ENCODE measurements around the gene ANKFN1.
A peak's percentile ranks its signal among the peaks of the same experiment; 100 is the strongest.
"Not testable (repeated sequence)": the region's sequence is repeated elsewhere in the genome, so short reads cannot be mapped to it uniquely, and the experiment has no call there.

Gene ANKFN1

DNA sequence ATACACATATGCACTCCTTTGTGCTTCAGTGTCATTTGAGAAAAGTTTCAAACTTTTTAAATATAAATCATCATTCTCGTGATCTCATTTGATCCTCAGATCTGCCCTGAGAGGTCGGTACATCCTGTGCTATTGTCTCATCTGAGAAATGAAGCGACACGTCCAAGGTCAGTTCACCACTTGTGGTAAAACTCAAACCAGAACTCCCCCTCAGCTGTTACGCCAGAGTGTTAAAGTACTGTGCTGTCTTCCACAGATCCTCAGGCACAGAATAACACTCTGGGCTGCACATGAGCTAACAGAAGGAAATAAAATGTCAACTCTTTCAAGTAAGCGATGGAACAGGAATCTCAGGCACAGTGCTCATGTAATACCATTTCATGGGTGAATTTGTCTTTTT, 31.4 kb downstream of the ANKFN1 start:
- DNase-seq (ENCODE audit: low read depth): no peak

DNA sequence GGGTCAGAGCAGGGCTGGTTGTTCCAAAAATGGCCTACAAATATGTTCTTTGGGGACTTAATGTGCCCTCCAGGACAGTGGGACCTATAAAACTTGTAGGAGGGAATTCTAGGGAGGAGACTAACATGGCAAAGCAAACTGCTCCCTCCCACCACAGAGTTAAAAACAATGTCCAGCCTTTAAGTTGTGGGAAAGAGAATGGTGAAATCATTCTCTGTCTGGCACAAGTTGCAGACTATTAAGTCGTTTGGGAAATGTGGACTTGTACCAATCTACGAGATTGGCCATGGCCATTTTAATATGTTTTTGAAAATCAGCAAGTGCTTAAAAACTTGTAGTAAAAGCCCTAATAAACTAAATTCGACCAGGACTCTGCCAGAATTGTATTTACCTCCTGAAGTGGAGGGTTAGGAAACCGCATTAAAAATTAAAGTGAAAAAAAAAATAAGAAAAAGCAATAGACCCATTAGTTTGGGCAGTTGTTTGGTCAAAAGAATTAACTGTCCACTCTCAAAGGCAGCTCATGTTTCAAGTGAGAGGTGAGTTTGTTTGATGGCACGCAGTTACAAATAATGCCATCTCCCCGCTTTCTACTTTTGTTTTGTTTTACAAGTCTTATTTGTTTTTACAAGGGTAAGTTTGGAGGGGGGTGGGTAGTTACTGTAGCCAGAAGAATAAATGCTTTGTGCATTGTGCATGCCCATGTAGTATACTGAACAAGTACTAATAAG, 32.4 kb downstream of the ANKFN1 start:
- DNase-seq (ENCODE audit: low read depth): peak; percentile 72

DNA sequence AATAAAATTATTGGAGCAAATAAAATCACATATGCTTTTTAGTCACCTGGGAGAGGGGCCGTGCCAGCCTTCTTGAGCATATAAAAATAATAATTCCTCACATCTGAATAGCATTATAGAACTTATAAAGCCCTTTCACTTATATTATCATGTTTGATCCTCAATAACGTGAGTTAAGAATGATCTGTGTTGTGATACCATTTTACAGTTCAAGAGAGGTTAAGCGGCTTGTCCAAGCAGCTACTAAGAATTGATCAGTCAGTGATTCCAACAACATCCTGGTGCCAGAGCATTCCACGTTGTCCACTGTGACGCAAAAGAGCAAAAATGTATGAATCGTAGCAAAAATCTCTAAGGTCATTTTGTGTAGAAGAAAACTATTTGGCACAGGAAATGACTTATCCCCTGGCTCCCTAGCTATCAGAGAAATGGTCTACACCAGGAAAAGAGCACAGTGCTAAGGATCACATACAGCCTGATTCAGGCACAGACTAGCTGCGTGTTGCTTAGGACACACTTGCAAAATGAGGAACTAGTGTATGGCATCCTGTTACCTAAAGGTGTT, 33.0 kb downstream of the ANKFN1 start:
- DNase-seq (ENCODE audit: low read depth): peak; percentile 98

DNA sequence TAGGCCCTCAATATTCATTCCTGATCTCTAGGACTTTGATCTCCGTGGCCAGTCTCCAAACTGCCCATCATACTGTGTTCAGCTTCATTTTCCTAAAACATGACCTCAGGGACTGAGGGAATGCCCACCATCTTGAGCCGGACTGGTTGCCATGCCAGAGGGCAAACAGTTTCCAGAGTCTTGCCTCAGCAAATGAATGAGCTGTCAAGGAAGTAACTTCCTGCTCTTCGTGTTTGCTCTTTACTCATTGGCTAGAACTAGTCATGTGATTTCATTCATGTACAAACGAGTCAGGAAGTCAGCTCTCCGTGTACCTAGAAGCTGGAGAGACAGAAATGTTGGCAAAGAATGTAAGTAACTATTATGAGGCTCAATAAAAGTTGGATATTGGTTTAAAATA, 50.2 kb downstream of the ANKFN1 start:
- DNase-seq (ENCODE audit: low read depth): peak; percentile 33

DNA sequence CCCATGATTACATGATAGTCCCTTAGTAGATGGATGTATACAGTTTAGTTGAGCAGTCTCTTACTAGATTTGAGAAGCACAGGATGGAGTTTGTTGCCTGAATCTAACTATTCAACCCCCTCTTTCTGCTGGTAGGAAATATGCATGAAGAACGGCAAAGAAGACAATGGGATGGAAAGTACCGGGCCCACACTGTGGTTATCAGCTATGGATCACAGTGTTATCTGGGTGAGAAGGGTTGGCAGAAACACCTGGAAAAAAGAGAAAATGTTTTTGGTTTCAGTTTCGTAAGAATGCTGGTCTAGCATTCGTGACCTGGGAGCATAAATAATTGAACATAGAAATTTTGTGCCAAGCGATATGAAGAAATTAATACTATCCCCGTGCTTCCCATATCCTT, 53.1 kb downstream of the ANKFN1 start:
- DNase-seq (ENCODE audit: low read depth): no peak

DNA sequence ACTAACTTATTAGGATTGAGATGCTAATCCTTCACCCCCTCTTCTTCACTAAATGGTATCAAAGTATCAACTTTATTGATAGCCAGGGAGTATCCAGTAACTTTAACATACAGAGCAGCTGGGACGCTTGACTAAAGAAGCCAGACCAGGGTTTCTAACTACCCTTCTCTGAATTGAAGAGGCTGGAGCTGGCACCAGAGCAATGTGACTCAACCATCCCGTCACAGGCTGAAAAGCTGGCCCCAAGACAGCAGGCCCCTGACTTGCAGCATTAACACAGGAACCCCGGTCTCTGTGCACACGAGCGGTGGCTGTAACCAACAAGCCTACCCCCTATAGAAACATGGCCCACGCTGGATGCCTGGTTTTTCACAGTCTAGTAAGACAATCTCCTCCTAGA, 59.8 kb downstream of the ANKFN1 start:
- no peak for DNase-seq (ENCODE audit: low read depth)

DNA sequence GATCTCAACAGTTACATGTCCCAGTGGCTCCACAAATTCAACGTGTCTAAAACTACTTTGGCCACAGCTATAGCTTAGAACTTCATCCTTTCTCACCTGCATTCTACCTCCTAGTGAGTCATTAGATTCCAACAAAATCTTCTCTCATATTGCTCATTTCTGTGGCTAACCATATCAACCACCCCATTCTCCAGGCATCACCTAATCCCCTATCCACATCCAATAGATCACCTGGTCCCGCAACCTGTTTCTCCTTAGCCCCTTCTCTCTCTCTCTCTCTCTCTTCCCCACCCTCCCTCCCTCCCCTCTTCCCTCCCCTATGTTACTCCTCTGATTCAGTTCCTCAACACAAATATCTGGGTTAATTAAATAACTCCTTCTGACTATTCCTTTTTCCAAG, 64.6 kb downstream of the ANKFN1 start:
- no peak for DNase-seq (ENCODE audit: low read depth)

DNA sequence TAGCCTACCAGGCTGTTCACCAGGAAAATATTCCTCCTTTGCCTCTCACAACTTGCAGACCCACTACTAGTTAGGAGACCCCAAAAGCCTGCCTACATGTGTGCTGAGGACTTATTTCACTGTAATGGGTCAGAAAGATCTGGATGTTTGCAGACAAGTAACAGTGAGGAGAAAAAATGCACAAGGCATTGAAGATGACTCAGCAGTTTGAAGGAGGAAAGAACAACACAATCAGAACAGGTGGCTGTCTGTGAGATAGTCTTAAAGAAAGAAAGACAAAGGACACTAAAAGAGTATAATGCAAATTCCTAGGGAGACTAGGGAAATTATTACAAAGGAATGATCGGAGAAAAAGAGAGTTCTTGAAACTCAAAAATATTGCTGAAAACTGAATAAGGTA, 69.0 kb downstream of the ANKFN1 start:
- no peak for DNase-seq (ENCODE audit: low read depth)

DNA sequence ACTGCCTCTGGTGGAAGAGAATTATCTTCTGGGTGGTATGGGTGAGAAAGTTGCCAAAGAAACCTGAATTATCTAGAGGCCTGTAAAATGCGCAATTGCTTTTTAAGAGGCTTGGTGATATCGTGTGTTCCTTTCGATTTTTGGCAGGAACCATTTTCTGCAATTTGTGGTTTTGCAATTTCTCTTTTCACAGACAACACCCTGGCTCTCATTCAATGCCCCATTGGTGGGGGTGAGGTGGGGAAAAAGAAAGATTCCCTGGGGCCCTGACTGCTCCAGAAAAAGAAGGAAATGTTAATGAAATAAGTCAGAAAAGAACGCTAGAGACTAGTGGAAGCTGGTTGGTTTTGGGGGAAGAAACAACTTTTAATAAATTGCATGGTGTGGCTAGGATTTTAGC, 77.4 kb downstream of the ANKFN1 start:
- DNase-seq (ENCODE audit: low read depth): no peak

DNA sequence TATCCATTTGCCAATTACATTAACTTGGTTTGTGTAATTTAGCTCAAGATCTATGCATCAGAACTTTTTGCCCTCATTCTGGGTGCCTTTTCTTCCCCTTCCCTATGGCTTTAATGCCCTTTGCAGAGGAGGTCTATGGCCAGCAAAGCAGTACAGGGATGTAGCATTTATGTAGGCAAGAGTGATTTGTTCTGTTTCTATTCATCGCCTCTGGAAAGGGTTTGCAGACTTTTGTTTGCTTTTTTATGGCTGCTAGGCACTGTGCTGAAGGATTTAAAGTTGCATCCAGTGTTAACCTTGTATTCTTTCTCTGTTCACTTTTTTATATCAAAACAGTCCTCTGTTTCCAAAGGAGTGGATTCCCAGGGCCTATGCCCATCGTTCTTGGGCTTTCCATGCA, 78.0 kb downstream of the ANKFN1 start:
- no peak for DNase-seq (ENCODE audit: low read depth)

DNA sequence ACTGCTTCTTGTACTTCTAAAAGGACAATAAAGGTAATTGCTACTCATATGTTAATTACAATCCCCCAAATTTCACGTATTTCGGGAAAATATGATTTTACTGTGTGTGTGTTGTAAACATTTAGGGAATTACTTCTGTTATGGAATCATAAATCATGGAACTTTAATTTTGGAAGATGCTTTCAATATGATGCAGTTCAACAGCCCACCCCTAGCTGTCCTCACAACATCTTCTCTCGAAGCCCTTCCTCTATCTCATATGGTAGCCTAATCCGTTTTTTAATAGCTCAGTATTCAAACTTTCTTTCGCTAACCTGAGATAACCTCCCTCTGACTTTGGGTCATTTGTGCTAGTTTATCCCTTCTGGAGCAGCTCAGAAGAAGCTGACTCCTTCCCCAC, 78.4 kb downstream of the ANKFN1 start:
- DNase-seq (ENCODE audit: low read depth): peak; percentile 9

DNA sequence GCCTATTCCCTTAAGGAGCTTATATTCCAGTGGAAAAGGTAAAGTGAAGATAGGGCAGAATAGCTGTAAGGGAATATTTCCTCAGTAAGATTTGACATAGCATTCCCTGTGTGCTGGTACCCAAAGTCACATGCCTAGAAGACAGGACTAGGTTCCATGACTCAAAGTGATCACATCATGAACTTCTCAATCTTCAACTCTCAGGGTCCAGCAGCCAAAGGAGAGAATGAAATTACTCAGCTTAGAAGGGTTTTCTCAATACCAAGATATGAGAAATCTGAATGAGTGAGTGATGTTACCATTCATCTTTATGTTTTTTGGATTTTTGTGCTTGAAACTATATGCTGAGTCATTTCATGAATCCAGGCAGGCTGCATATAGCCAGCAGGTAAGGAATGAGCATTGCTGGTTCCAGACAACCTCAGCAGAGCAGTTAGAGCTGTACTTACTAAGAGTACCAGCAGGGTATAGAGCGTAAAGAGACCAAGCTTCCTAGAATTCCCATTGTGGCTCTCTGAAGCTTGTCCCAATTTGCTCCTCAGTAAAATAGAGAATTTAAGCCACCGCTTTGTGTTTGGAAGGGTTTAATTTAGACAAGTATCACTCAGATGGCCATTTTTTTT, 91.1 kb downstream of the ANKFN1 start:
- no peak for DNase-seq (ENCODE audit: low read depth)

DNA sequence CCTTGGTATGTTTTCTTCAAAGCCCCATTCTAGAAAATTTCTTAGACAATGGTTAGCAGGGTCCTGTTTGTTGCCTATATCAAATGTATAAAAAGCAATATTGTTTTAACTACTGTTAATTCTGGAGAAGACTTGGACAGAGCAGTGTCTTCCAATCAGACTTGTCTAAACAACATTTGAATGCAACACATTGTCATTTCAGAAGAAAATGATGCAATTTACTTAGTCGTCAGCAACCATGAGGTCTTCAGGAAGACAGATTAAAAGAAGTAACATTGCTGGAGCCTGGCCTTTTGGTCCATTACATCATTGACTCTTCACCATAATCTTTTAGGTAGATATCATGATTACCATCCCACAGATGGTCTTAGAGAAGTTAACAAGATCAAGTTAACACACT, 94.5 kb downstream of the ANKFN1 start:
- DNase-seq (ENCODE audit: low read depth): no peak

DNA sequence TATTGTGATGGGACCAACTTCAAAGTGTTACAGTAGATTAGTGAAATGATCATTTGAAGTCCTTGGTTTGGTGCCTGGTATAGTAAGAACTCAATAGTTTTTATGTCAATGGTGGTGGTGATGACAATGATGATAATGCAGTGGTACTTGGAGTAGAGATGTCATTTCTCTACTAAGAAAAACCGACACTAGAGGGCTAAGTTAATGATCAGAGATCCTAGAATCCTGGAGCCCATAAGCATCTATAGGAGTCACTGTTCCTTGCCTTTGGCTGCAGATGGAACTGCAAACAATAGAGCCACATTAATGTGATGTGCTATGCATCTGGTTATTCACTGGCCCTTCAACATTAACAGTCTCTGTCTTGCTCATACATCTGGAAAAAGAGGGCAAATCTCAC, 103.8 kb downstream of the ANKFN1 start:
- DNase-seq (ENCODE audit: low read depth): peak; percentile 26

DNA sequence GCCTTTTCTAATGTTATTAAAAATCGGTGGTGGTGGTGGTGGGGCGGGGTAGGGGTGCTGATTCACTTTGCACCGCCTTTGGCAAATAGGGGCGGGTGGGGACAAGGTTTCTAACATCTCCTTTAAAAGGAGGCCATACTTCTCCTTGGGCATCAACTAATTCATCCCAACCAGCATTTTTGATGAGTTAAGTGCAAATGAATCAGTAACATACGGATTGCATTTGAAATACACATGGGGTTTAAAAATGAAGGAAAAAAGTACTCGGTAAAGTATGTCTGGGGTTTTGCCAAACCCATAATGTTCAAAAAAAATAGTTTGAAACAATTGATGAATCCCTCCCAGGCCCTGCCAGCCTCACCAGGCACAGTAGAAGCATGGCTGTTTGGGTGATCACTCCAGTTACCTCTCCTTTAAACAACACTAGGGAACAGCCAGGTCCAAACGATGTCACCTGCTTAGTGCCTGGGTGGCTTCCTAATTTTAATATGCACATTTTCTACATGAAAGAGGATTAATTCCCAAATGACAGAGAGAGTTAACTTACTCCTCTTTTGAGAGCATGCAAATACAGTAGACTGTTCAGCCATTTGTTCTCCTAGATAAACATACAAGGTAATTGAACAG, 107.2 kb downstream of the ANKFN1 start:
- DNase-seq (ENCODE audit: low read depth): no peak

DNA sequence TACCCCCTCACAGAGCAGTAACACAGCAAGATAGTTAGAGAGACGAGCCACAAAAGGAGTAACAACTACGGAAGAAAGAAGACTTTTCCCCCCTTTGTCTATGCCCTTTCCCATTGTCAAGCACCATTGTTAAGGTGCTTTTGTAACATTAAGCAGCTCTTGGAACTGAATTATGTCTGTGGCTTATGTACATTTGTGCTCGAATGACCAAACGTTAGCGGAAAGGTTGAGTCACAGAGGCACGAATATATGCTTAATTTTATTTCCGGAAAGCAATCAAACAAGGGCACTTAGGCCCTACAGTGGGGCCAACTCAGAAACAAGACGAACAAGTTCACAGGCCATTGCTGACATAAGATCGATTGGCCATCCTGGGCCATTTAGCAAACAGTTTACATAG, 109.5 kb downstream of the ANKFN1 start:
- no peak for DNase-seq (ENCODE audit: low read depth)

DNA sequence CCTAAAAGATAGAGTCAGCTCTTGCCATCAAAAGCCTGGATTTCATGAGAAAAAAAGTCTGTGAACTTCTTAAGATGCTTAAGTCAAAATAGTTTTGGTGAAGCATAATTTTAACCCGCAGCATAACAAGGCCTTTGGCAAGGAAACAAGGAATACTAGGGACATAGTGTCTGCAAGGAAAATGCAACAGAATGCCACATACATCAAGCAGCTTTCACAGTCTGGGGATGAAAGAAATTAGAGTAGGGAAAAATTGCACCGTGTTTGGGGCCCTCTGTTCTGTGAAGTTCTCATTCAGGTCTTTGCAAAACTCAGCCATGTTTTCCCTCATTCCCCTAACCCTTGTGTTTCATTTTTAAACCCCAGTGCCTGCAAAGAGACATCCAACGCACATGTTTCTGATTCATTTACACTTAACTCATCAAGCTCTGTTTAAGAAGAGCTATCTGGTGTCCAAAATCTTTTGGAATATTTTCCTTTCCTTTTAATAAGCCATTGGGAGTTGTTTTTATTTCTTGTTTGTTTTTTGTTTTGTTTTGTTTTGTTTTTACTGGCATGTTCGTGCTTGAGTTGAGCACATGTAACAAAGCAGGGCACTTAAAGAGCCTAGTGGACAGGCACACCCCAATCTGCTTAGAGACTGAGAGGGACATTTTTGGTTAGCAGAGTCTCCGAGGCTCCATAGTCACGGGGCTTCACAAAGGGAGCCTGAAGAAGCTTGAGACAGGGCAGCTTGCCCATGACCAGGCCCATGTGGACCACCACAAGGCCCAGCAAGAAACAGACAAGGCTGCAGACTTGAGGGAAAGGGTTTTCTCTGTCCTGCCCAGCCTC, 116.5 kb downstream of the ANKFN1 start:
- DNase-seq (ENCODE audit: low read depth): no peak

DNA sequence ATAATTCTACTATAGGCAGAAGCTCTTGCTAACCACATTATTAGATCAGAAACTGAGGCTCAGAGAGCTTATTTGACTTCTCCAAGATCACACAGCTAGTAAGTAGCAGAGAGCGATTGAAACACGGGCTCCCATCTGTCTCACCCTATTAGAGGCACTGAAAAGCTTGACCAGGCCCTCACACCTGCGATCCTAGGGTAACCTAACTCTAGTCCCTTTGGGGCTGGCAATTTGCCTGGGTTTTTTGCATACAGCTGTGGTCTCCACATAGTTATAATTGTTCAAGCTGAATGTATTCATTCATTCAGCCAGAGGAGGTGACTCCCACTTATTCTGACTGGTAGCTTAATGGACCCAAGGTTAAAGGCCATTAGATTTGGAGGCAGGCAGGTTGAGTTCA, 121.2 kb downstream of the ANKFN1 start:
- no peak for DNase-seq (ENCODE audit: low read depth)

DNA sequence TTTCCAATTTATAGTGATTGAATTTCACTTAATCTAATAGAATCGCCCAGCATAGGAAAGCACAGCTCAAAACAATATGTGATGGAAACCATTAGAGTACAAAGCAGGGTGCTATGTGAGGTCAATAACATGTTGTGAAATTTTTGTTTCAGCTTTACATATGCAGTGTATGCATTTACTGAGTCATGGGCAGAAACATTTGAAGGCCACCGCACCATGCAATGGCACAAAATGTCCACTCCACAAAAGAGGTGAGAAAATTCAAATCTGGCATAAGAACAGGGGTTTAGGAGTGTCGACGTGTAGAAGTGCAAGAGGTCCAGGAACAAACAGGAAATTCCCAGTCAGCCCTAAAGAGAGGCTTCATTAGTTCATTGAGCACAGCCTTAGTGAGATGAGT, 131.2 kb downstream of the ANKFN1 start:
- DNase-seq (ENCODE audit: low read depth): no peak

DNA sequence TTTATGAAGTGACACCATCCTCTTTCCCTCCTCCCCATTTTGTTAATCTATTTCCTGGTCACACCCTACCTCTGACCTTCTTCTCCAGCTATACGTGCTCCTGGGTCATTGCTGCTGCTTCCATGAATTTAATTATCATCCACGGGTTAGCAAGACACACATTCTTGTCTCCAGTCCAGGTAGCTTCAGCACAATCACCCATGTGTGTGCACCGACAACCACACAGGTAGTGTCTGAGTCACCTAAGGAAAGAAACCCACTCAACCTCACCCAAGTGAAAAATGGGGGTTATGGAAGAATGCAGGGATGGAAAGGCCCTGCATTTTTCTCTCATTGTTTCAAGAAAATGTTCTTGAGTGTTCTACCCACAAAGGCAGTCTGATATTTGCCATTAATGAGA, 135.5 kb downstream of the ANKFN1 start:
- DNase-seq (ENCODE audit: low read depth): not testable (repeated sequence)

DNA sequence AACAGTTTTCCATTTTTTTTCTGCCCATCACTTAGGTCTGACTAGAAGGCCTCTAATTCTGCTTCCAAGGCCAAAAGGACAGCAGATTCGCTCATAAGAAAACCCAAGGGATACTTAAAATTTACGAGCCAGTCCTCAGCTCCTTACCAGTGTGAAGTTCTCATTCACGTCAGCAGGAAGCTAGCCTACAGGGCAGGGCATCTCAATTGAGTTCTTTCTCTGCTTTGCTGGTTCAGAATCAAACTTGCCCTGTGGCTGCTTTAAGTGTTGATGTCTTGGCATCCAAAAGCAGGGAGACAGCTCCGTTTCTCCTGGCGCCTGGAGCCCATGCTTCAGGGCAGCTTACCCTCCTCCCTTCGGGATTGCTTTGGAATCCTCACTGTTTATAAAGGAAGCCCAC, 136.0 kb downstream of the ANKFN1 start:
- DNase-seq (ENCODE audit: low read depth): no peak

DNA sequence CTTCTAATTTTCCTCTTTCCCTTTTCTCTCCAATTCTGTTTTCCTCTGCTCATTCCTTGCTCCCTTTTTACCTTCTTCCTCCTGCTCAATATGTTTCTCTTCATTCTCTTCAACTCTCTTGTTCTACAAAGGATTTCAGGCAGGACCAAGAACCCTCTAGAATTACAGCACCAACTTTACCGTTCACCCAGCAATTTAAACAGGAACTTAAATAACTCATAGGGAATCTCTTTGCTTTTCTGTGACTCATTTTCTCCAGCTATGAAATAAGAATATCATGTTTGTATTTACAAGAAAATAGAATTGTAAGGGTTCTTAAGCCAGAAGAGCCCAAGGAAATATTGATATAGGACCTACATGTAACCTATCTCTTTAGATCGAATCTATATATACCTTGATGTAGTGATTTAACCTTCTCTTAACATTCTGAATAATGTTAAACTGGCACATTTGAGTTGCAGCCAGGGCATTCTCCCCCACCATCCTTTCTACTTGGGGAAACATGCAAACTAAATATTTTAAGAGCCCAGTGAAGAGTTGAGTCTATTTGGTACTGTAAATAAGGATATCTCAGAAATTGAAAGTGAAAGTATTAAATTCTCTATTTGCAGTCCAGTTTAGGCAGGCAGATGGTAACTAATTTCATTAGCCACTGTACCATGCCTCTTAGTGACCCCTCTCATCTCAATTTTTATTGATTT, 137.0 kb downstream of the ANKFN1 start:
- DNase-seq (ENCODE audit: low read depth): peak; percentile 47

Measured in ELR (cell line).